K562 (cell line): ENCODE measurements around the gene GULP1. TPM values are rescaled to one million over a fixed set of nuclear protein-coding genes. Genes with fewer than 3 reads are reported as not detected.

Experiments used
- ATAC-seq: fragments of 200-7000 bp; cut with Tn5 transposase; 3 replicates; pipeline ENCODE4 v1.9.1; 2020; ENCODE audit warnings: moderate library complexity
- BruUV-seq: library from RNA; stranded (reverse); fragments of 400-500 nt; replicated peaks from 2 replicates; lab custom pipeline; 2021; lab: Mats Ljungman, UMichigan
- CTCF ChIA-PET: fragments of 300-600 bp; formaldehyde crosslinking; extraction: SDS; loops from one replicate; lab custom pipeline; 2021; ENCODE audit warnings: low intra/inter-chr PET ratio; lab: Yijun Ruan, JAX
- POLR2A ChIA-PET: fragments of 300-600, 350-650 bp; sonication (Branson Sonifier 250); formaldehyde crosslinking; extraction: SDS; loops from one replicate; lab custom pipeline; 2021; ENCODE audit warnings: antibody characterized with exemption, inconsistent platforms; lab: Yijun Ruan, JAX
- DNase-seq, 4 experiments: peaks; one replicate each; pipeline versions ENCODE4 v3.0.0 to v3.0.0-alpha.2; 2011 to 2018; ENCODE audit warnings: low spot score in 3 of 4, mixed read lengths in 3 of 4; ENCODE audit errors: extremely low read depth in 1 of 4
- FAIRE-seq: peaks from 2 replicates; lab custom pipeline; 2011; peaks lifted over from hg19 to GRCh38; lab: Jason Lieb, UNC
- H2AFZ ChIP-seq: 2 replicates; pipeline ENCODE4 v1.6.0; 2011; ENCODE audit warnings: low read depth, low read length, control low read depth, inconsistent platforms
- H3K27ac ChIP-seq: fragments of 200-600 bp; 3 replicates; pipeline ENCODE4 v1.8.0; 2011; ENCODE audit warnings: low read depth, mild to moderate bottlenecking, control low read depth, inconsistent platforms, low read length, moderate library complexity, mixed read lengths; ENCODE audit errors: extremely low read depth
- H3K27me3 ChIP-seq, 2 experiments: fragments of 300-600 bp in 1 of 2; 2 replicates in 1 of 2; 3 replicates in 1 of 2; pipeline versions ENCODE4 v1.6.0 to v1.8.0; 2011; ENCODE audit warnings: inconsistent platforms in 2 of 2, low read length in 2 of 2, mild to moderate bottlenecking in 1 of 2, mixed read lengths in 1 of 2, moderate library complexity in 1 of 2; ENCODE audit not compliant: control insufficient read depth in 2 of 2, insufficient read depth in 2 of 2
- H3K36me3 ChIP-seq: fragments of 300-600 bp; 3 replicates; pipeline ENCODE4 v1.8.0; 2011; ENCODE audit warnings: mild to moderate bottlenecking, low read length, inconsistent platforms; ENCODE audit not compliant: control insufficient read depth, insufficient read depth
- H3K4me1 ChIP-seq, 2 experiments: fragments of 200-600 bp in 1 of 2; replicated peaks in 1 of 2; 2 replicates in 1 of 2; 3 replicates in 1 of 2; pipeline versions ENCODE4 v1.5.1 to v1.8.0; 2011; ENCODE audit warnings: inconsistent platforms in 2 of 2, low read length in 2 of 2, mild to moderate bottlenecking in 1 of 2, mixed read lengths in 1 of 2, moderate library complexity in 1 of 2; ENCODE audit not compliant: control insufficient read depth in 2 of 2, insufficient read depth in 2 of 2
- H3K4me2 ChIP-seq: 2 replicates; pipeline ENCODE4 v1.6.1; 2011; ENCODE audit warnings: low read length, control low read depth, inconsistent platforms, mixed read lengths; ENCODE audit not compliant: insufficient read depth
- H3K4me3 ChIP-seq: fragments of 200-600 bp; sonication (generic), shearing (Covaris generic); 2 replicates; pipeline ENCODE4 v1.5.1; 2016; ENCODE audit warnings: control low read depth, inconsistent platforms
- H3K79me2 ChIP-seq: fragments of 200-600 bp; 3 replicates; pipeline ENCODE4 v1.8.0; 2011; ENCODE audit warnings: low read length, inconsistent platforms; ENCODE audit not compliant: control insufficient read depth, insufficient read depth
- H3K9ac ChIP-seq, 2 experiments: 2 replicates each; pipeline versions ENCODE4 v1.6.0 to v1.6.1; 2011; ENCODE audit warnings: low read depth in 2 of 2, low read length in 2 of 2, control low read depth in 1 of 2, inconsistent platforms in 1 of 2, mild to moderate bottlenecking in 1 of 2, mixed read lengths in 1 of 2; ENCODE audit not compliant: insufficient read depth in 1 of 2
- H3K9me1 ChIP-seq: one replicate; pipeline ENCODE4 v1.6.0; 2011; ENCODE audit warnings: inconsistent platforms, mild to moderate bottlenecking, low read length, moderate library complexity; ENCODE audit not compliant: control insufficient read depth, insufficient read depth
- H3K9me3 ChIP-seq: replicated peaks from 2 replicates; pipeline ENCODE4 v1.5.1; 2011; ENCODE audit warnings: low read depth, low read length, inconsistent platforms; ENCODE audit not compliant: control insufficient read depth, insufficient read depth
- H4K20me1 ChIP-seq: replicated peaks from 2 replicates; pipeline ENCODE4 v1.6.1; 2011; ENCODE audit warnings: low read length, inconsistent platforms, mixed read lengths; ENCODE audit not compliant: control insufficient read depth, insufficient read depth
- ADNP ChIP-seq: fragments of 200-800 bp; sonication (Bioruptor generic); IDR thresholded peaks from 2 replicates; pipeline ENCODE4 v1.6.1; 2016; ENCODE audit warnings: missing genetic modification characterization, missing compliant biosample characterization
- ARID4B ChIP-seq: sonication (generic); formaldehyde crosslinking; IDR thresholded peaks from 2 replicates; pipeline ENCODE4 v1.8.0; 2022; ENCODE audit warnings: mild to moderate bottlenecking, missing genetic modification reagents
- CXXC5 ChIP-seq: fragments of 250-450 bp; sonication (Bioruptor Pico); IDR thresholded peaks from 2 replicates; pipeline ENCODE4 v1.8.0; 2022; ENCODE audit warnings: inconsistent platforms, mild to moderate bottlenecking, moderate library complexity
- ETS2 ChIP-seq: IDR thresholded peaks from 2 replicates; pipeline ENCODE4 v1.6.1; 2016; ENCODE audit warnings: borderline replicate concordance, missing genetic modification characterization, mild to moderate bottlenecking, moderate library complexity, missing compliant biosample characterization; ENCODE audit not compliant: poor library complexity, severe bottlenecking
- FOXA1 ChIP-seq: fragments of 450-650 bp; IDR thresholded peaks from 2 replicates; pipeline ENCODE4 v1.6.1; 2016; ENCODE audit warnings: mild to moderate bottlenecking, borderline replicate concordance
- ID3 ChIP-seq, 2 experiments: fragments of 250-450 bp in 1 of 2; fragments of 450-650 bp in 1 of 2; sonication (Bioruptor Pico) in 1 of 2; IDR thresholded peaks; 2 replicates each; pipeline versions ENCODE4 v1.6.1 to v1.8.0; 2016 to 2021; ENCODE audit warnings: mild to moderate bottlenecking in 2 of 2, moderate library complexity in 2 of 2, missing compliant biosample characterization in 1 of 2, missing genetic modification characterization in 1 of 2
- IFI16 ChIP-seq: fragments of 250-450 bp; sonication (Bioruptor Pico); IDR thresholded peaks from 2 replicates; pipeline ENCODE4 v2.1.2; 2022; ENCODE audit warnings: mild to moderate bottlenecking, inconsistent platforms
- MED1 ChIP-seq: sonication (generic); formaldehyde crosslinking; IDR thresholded peaks from 2 replicates; pipeline ENCODE4 v1.8.1; 2023; ENCODE audit warnings: missing genetic modification reagents, borderline replicate concordance
- NR0B1 ChIP-seq: fragments of 450-650 bp; IDR thresholded peaks from one replicate; pipeline ENCODE4 v1.6.1; 2018; ENCODE audit warnings: mild to moderate bottlenecking, moderate library complexity; ENCODE audit not compliant: partially characterized antibody
- PHF21A ChIP-seq: fragments of 450-650 bp; IDR thresholded peaks from 2 replicates; pipeline ENCODE4 v1.6.1; 2017; ENCODE audit warnings: low read depth, borderline replicate concordance
- PRPF4 ChIP-seq: fragments of 200-400 bp; formaldehyde crosslinking; IDR thresholded peaks from one replicate; pipeline ENCODE4 v1.6.1; 2017; ENCODE audit warnings: low read length, low read depth, mild to moderate bottlenecking; ENCODE audit not compliant: insufficient read depth, poor library complexity, severe bottlenecking
- ZBTB12 ChIP-seq: fragments of 250-450 bp; sonication (Bioruptor Pico); IDR thresholded peaks from 2 replicates; pipeline ENCODE4 v1.4.0; 2020
- WGBS: fragments of 100-300 bp; shearing (Covaris generic); methylation state at CpG from one replicate; pipeline ENCODE4 v1.1.6; 2016; ENCODE audit warnings: low coverage, mixed read lengths; ENCODE audit not compliant: insufficient coverage; ENCODE audit errors: missing lambda C conversion rate; 5-methylcytosine and 5-hydroxymethylcytosine counted together
- in situ Hi-C: fragments of 300-500 bp; cut with MboI; formaldehyde crosslinking; loops from 4 replicates; pipeline ENCODE4 v1.15.0; 2018; ENCODE audit warnings: inconsistent platforms, mixed read lengths
- intact Hi-C: fragments of 100-400 bp; cut with micrococcal nuclease; formaldehyde crosslinking; loops from 2 replicates; pipeline ENCODE4 v1.14.2; 2022
- polyA plus RNA-seq, 8 experiments: library from polyadenylated mRNA; depleted of rRNA in 4 of 8; stranded (reverse) in 5 of 8; unstranded in 3 of 8; fragments of >200 nt; fragmentation: Nextera tagmentation in 2 of 8; fragmentation: Illumina TruSeq in 1 of 8; extraction: Ambion mirVana in 2 of 8; extraction: Trizol in 1 of 8; gene quantifications; 2 replicates each; pipeline versions ENCODE4 v1.2.1 to v1.2.3, GENCODE V29; 2011 to 2014; ENCODE audit warnings: inconsistent platforms in 1 of 8, missing spikeins in 1 of 8
- total RNA-seq, 7 experiments: library from RNA; depleted of rRNA in 6 of 7; stranded (reverse); fragments of >200 nt in 6 of 7; fragmentation: Illumina TruSeq in 2 of 7; extraction: Trizol in 2 of 7; gene quantifications; 2 replicates each; pipeline versions ENCODE4 v1.2.1 to v1.2.3, GENCODE V29; 2011 to 2021; ENCODE audit warnings: low replicate concordance in 1 of 7

GULP1 gene
- total and polyA plus RNA-seq, 9 of the 15 experiments (the other 6 are each of a cell fraction or from before 2014, with no cell fraction given) = 8.5 to 25.3 (median 19.5) TPM

GRCh38 chr2:188394931-188395472 is 103.3 kb downstream of the GULP1 start:
- Histone ChIP-seq H4K20me1 (no peaks in the 10 kb centered on the region), H3K27ac (no peak overlapping the region), H3K79me2 (0 out of 3 replicates have a peak, but pooled peaks cover 4% of the 10 kb centered on the region), H3K9me3 (no peaks in the 10 kb centered on the region), H3K4me1 (no peaks in the 10 kb centered on the region), H3K9me1 (no peaks in the 10 kb centered on the region), H3K27me3 (no peaks in the 10 kb centered on the region), H2AFZ (no peak overlapping the region), H3K4me3 (no peak overlapping the region), H3K4me2 (no peak overlapping the region), H3K36me3 (peaks cover 2% of the 10 kb centered on the region; the same call in 1 of the 3 replicates), H3K9ac (no peak overlapping the region)
- DNase-seq (peak in 1 of 4 experiments; percentile 3), FAIRE-seq (no peak), ATAC-seq (peak; percentile 48; the same call in 2 of the 3 replicates)
- BruUV-seq = no TSS peak
- 57% methylated on average over 4 of the region's 4 CpGs for WGBS
- intact Hi-C loops = no loop called here
- POLR2A ChIA-PET = no interaction called here
- in situ Hi-C loops = no loop called here
- CTCF ChIA-PET = no interaction called here
- no peak for TF ChIP-seq ZBTB12
- TF ChIP-seq MED1 (CRISPR knock-in tag) = no peak
- no peak for TF ChIP-seq FOXA1
- no peak for TF ChIP-seq ARID4B (CRISPR knock-in tag)
- no peak for TF ChIP-seq ADNP
- TF ChIP-seq NR0B1 = no peak
- TF ChIP-seq PHF21A = no peak
- TF ChIP-seq IFI16 (CRISPR knock-in tag) = no peak
- TF ChIP-seq PRPF4 = no peak
- no peak for TF ChIP-seq ID3 (CRISPR knock-in tag; IDR thresholded peaks at IDR 0.05)
- TF ChIP-seq ID3 (tag; IDR thresholded peaks at IDR 0.05) = no peak
- no peak for TF ChIP-seq CXXC5 (CRISPR knock-in tag)
- TF ChIP-seq ETS2 = no peak
